ENCODE data around the gene RPRML. TPM values are rescaled to one million over a fixed set of nuclear protein-coding genes. Genes with fewer than 3 reads are reported as not detected.

The RPRML gene
- polyA plus RNA-seq, 6 donors from 2014 or later, result 0.42 to 1.5 (median 0.82) TPM; not detected in 1

GRCh38 chr17:46986366-46986765, 7.3 kb upstream of the RPRML start:
- Mint-ChIP-seq H3K27ac (peak overlapping the region in 1 of 6 donors; percentile 74), H3K4me3 (no peak overlapping the region), H3K9me3 (peaks cover 0 to 1% (median 0%) of the 10 kb centered on the region in 7 donors), H3K36me3 (no peaks in the 10 kb centered on the region), H3K27me3 (no peaks in the 10 kb centered on the region), H3K4me1 (peaks cover 11 to 34% (median 27%) of the 10 kb centered on the region in 3 donors)
- no peak for DNase-seq
- no peak for ATAC-seq (ENCODE audit: low read depth in 2 of 2)

DNA sequence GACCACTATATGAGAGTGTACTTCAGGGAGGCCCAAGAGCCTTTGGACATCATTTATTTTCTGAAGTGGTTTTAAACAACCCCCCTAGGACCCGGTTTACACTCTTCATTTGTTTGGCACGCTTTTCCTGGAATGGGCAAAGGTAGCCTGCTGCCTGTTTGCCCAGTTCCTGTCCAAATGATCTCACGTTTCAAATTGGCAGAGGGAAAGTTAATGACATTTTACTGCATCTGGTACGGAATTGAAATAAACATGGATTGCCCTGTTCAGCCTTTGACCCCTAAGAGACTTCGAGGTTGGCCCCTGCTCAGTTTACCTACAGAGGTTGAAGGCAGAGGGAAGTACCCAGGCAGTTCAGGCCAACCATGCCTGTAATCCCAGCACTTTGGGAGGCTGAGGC, 5.8 kb upstream of the RPRML start:
- ATAC-seq (ENCODE audit: low read depth in 2 of 2) (no peak), DNase-seq (no peak)
- Mint-ChIP-seq H3K36me3 (no peaks in the 10 kb centered on the region), H3K4me1 (peaks cover 13 to 31% (median 21%) of the 10 kb centered on the region in 3 donors), H3K27me3 (peaks cover 0 to 9% (median 6%) of the 10 kb centered on the region in 3 donors), H3K27ac (peak overlapping the region in 1 of 6 donors; percentile 17), H3K9me3 (no peaks in the 10 kb centered on the region), H3K4me3 (no peak overlapping the region)

GRCh38 chr17:46984341-46984740, 5.3 kb upstream of the RPRML start:
- no peaks in the 10 kb centered on the region for H3K36me3 Mint-ChIP-seq
- peaks cover 14 to 27% (median 19%) of the 10 kb centered on the region in 3 donors for H3K4me1 Mint-ChIP-seq
- ATAC-seq (ENCODE audit: low read depth in 2 of 2), result no peak
- no peak for DNase-seq
- H3K27me3 Mint-ChIP-seq, result peaks cover 0 to 9% (median 6%) of the 10 kb centered on the region in 3 donors
- no peaks in the 10 kb centered on the region for H3K9me3 Mint-ChIP-seq
- no peak overlapping the region for H3K27ac Mint-ChIP-seq
- H3K4me3 Mint-ChIP-seq, result no peak overlapping the region

DNA sequence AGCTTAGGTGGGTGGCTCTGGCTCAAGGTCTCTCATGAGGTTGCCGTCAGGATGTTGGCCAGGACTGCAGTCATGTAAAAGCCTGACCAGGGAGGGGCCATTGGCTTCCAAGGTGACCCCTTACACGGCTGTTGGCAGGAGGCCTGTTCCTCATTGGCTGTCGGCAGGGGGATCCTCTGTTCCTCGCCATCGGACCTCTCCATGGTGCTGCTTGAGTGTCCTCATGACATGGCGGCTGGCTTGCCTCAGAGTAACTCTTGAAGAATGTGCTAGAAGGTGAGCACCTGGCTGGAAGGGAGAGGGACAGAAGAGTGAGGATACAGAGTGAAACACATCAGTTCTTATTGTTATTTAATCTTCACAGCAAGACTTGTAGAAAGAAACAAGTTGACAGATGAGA, 4.7 kb upstream of the RPRML start:
- no peak for ATAC-seq (ENCODE audit: low read depth in 2 of 2)
- no peaks in the 10 kb centered on the region for H3K9me3 Mint-ChIP-seq
- H3K27ac Mint-ChIP-seq, result peak overlapping the region in 1 of 6 donors; percentile 42
- H3K4me1 Mint-ChIP-seq, result peaks cover 14 to 23% (median 17%) of the 10 kb centered on the region in 3 donors
- H3K36me3 Mint-ChIP-seq, result no peaks in the 10 kb centered on the region
- H3K27me3 Mint-ChIP-seq, result peaks cover 0 to 9% (median 6%) of the 10 kb centered on the region in 3 donors
- no peak overlapping the region for H3K4me3 Mint-ChIP-seq
- DNase-seq, result no peak

DNA sequence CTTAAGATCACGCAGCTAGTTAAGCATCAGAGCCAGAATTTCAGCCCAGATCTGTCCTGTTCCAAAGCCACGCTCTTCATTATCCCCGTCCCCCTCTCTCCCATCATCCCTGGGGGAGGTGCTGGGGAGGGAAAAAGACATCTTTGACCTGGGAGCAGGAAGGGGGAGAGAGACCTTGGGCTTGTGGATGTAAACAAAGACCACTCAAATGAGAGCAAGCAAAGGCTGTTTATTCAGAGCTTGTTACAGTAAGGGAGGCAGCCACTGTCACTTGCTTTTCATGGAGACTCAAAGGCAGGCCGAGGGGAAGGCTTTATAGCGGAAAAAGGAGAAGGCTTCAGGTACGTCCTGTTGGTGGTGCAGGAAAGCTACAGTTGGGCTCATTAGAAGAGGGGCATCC, 3.5 kb upstream of the RPRML start:
- peaks cover 9 to 16% (median 14%) of the 10 kb centered on the region in 3 donors for H3K27me3 Mint-ChIP-seq
- H3K27ac Mint-ChIP-seq, result peak overlapping the region in 1 of 6 donors; percentile 48
- DNase-seq, result no peak

DNA sequence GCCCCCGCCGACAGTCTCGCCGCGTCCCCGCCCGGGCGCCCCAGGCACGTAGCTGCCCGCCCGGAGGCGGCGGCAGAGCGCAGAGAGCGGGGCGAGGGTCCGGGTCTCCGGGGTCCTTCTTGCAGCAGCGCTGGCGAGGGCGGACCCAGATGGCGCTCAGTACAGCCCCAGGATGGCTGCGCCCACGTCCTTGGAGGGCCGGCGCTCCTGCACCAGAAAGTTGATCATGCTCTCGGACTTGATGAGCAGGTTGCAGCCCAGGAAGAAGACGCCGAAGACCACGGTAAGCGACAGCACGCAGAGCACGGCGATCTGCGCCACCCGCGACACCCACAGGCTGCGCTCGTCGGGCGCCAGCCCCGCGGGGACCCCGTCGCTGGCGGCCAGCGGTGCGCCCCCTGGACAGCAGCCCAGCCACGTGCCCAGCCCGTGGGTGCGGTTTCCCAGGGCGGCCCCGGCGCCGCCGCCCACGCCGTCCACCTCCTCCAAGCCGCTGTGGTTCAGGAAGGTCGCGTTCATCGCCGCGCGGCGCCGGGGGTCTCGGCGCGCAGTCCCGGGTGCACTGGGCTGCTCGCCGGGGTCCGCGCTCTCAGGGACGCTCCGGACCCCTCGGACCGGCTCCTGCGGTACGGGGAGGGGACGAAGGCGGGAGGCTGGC, 435 bp downstream of the RPRML start:
- H3K4me3 Mint-ChIP-seq, result peak overlapping the region; percentile 44 to 95 (median 90)
- ATAC-seq (ENCODE audit: low read depth in 2 of 2) (peak; percentile 57 to 59), DNase-seq (peak; percentile 15)
- peak overlapping the region in 1 of 6 donors; percentile 39 for H3K27ac Mint-ChIP-seq
- H3K9me3 Mint-ChIP-seq, result peaks cover 0 to 1% (median 0%) of the 10 kb centered on the region in 7 donors
- H3K36me3 Mint-ChIP-seq, result peaks cover 0 to 4% of the 10 kb centered on the region in 2 donors
- peaks cover 18 to 26% (median 19%) of the 10 kb centered on the region in 3 donors for H3K4me1 Mint-ChIP-seq
- H3K27me3 Mint-ChIP-seq, result peaks cover 18 to 30% (median 21%) of the 10 kb centered on the region in 3 donors

More for the DNA sequence above, 3.5 kb upstream of the RPRML start:
- Mint-ChIP-seq H3K9me3 (peaks cover 0 to 1% (median 0%) of the 10 kb centered on the region in 7 donors), H3K36me3 (no peaks in the 10 kb centered on the region), H3K4me3 (peak overlapping the region in 1 of 8 donors; percentile 14), H3K4me1 (peaks cover 18 to 26% (median 19%) of the 10 kb centered on the region in 3 donors)
- no peak for ATAC-seq (ENCODE audit: low read depth in 2 of 2)

GRCh38 chr17:46977750-46978488, 1.1 kb downstream of the RPRML start:
- Mint-ChIP-seq H3K27ac (peak overlapping the region in 1 of 6 donors; percentile 39), H3K4me3 (peak overlapping the region; percentile 44 to 95 (median 90)), H3K9me3 (peaks cover 0 to 1% (median 0%) of the 10 kb centered on the region in 7 donors), H3K4me1 (peaks cover 18 to 20% (median 19%) of the 10 kb centered on the region in 3 donors), H3K27me3 (peaks cover 18 to 30% (median 25%) of the 10 kb centered on the region in 3 donors), H3K36me3 (peaks cover 4% of the 10 kb centered on the region in 2 donors)
- ATAC-seq (ENCODE audit: low read depth in 2 of 2) (no peak), DNase-seq (no peak)

- Mint-ChIP-seq H3K4me1 (peaks cover 18 to 19% (median 19%) of the 10 kb centered on the region in 3 donors), H3K36me3 (peaks cover 4 to 9% of the 10 kb centered on the region in 2 donors)
Measured at GRCh38 chr17:46977348-46977747, 1.7 kb downstream of the RPRML start.

GRCh38 chr17:46976626-46977270, 2.3 kb downstream of the RPRML start:
- H3K27me3 Mint-ChIP-seq, result peaks cover 18 to 30% (median 25%) of the 10 kb centered on the region in 3 donors

More at GRCh38 chr17:46977348-46977747, 1.7 kb downstream of the RPRML start:
- Mint-ChIP-seq H3K27me3 (peaks cover 18 to 30% (median 25%) of the 10 kb centered on the region in 3 donors), H3K9me3 (peaks cover 0 to 1% (median 0%) of the 10 kb centered on the region in 7 donors), H3K4me3 (peak overlapping the region in 6 of 8 donors; percentile 44 to 95 (median 92)), H3K27ac (no peak overlapping the region)
- no peak for DNase-seq
- ATAC-seq (ENCODE audit: low read depth in 2 of 2), result no peak

DNA sequence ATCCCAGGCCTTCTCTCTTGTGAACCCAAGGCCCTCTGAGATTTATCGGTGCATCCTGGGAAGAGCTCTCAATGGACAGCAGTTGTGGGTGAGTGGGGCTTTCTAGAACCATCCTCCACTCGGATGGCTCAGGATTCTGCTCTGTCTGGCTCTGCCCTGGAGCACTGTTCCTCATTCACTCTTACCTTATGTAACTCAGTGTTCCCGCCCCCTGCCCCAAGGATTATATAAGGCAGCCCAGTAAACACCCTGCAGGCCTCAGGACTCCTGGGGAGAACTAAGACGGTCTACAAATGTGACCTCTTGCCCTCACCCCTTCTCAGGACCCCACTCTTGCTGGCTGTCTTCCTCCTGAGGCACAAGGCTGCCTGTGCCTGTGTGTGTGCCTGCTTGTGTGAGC, 3.8 kb downstream of the RPRML start:
- peaks cover 4 to 10% of the 10 kb centered on the region in 2 donors for H3K36me3 Mint-ChIP-seq
- peaks cover 18 to 28% (median 19%) of the 10 kb centered on the region in 3 donors for H3K27me3 Mint-ChIP-seq
- H3K27ac Mint-ChIP-seq, result no peak overlapping the region
- H3K9me3 Mint-ChIP-seq, result peaks cover 0 to 1% (median 0%) of the 10 kb centered on the region in 7 donors
- peaks cover 13% of the 10 kb centered on the region in 3 donors for H3K4me1 Mint-ChIP-seq
- ATAC-seq (ENCODE audit: low read depth in 2 of 2) (no peak), DNase-seq (no peak)
- peak overlapping the region in 2 of 8 donors; percentile 2 to 66 for H3K4me3 Mint-ChIP-seq

More at GRCh38 chr17:46976626-46977270, 2.3 kb downstream of the RPRML start:
- H3K9me3 Mint-ChIP-seq, result peaks cover 0 to 1% (median 0%) of the 10 kb centered on the region in 7 donors
- no peak overlapping the region for H3K27ac Mint-ChIP-seq
- peaks cover 18 to 19% (median 19%) of the 10 kb centered on the region in 3 donors for H3K4me1 Mint-ChIP-seq
- peaks cover 4 to 10% of the 10 kb centered on the region in 2 donors for H3K36me3 Mint-ChIP-seq
- ATAC-seq (ENCODE audit: low read depth in 2 of 2), result no peak
- no peak for DNase-seq
- H3K4me3 Mint-ChIP-seq, result peak overlapping the region in 4 of 8 donors; percentile 20 to 92 (median 68)

DNA sequence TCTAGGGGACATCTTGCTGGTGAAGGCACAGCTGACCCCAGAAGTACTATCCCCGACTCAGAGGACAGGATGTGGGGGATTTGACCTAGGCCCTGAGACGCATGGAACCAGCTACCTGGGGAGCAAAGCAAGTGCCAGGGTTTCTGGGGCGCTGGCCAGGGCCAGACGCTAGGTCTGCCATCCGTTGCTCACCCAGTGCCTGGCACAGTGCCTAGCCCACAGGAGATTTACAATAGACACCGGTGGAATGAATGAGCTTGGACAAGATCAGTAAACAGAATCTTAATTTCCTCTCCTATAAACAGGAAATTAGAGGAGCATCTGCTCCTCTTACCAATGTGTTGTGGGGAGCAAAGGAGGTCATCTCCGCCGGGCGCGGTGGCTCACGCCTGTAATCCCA, 5.0 kb downstream of the RPRML start:
- Mint-ChIP-seq H3K9me3 (peaks cover 0 to 1% (median 0%) of the 10 kb centered on the region in 7 donors), H3K4me1 (peaks cover 4 to 7% (median 7%) of the 10 kb centered on the region in 3 donors), H3K36me3 (peaks cover 4 to 10% of the 10 kb centered on the region in 2 donors), H3K27ac (peak overlapping the region in 2 of 6 donors; percentile 78 to 85), H3K27me3 (peaks cover 15 to 24% (median 18%) of the 10 kb centered on the region in 3 donors), H3K4me3 (peak overlapping the region in 1 of 8 donors; percentile 29)
- ATAC-seq (ENCODE audit: low read depth in 2 of 2), result no peak
- DNase-seq, result no peak

GRCh38 chr17:46972346-46972745, 6.7 kb downstream of the RPRML start:
- no peak overlapping the region for H3K4me3 Mint-ChIP-seq
- H3K4me1 Mint-ChIP-seq, result peaks cover 0 to 3% (median 0%) of the 10 kb centered on the region in 3 donors
- H3K27me3 Mint-ChIP-seq, result peaks cover 8 to 20% (median 16%) of the 10 kb centered on the region in 3 donors
- no peaks in the 10 kb centered on the region for H3K9me3 Mint-ChIP-seq
- H3K27ac Mint-ChIP-seq, result peak overlapping the region in 1 of 6 donors; percentile 20
- no peak for DNase-seq
- H3K36me3 Mint-ChIP-seq, result peaks cover 16 to 25% of the 10 kb centered on the region in 2 donors
- no peak for ATAC-seq (ENCODE audit: low read depth in 2 of 2)

Measured in naive B cell (primary cell).